GM19468 (cell line): ENCODE results near the gene ZFP1.

Experiments
- ATAC-seq: cut with Tn5 transposase; IDR thresholded peaks from one replicate; pipeline ENCODE4 v1.9.1; 2021; ENCODE audit warnings: mild to moderate bottlenecking, moderate library complexity, moderate number of reproducible peaks; ENCODE audit not compliant: unreplicated experiment; ENCODE audit errors: extremely low read depth

Gene ZFP1

GRCh38 chr16:75143941-75144340, 4.4 kb upstream of the ZFP1 start:
- ATAC-seq, result no peak

- no peak for ATAC-seq
Observed at GRCh38 chr16:75147968-75148310, 385 bp upstream of the ZFP1 start.

- ATAC-seq, result no peak
Observed at GRCh38 chr16:75151798-75152197, 3.5 kb downstream of the ZFP1 start.

- ATAC-seq, result no peak
Observed at GRCh38 chr16:75152635-75153034, 4.3 kb downstream of the ZFP1 start.

GRCh38 chr16:75160386-75160785, 12.1 kb downstream of the ZFP1 start:
- no peak for ATAC-seq

- ATAC-seq, result no peak
Observed at GRCh38 chr16:75169899-75170405, 21.6 kb downstream of the ZFP1 start.

- no peak for ATAC-seq
Observed at GRCh38 chr16:75172578-75172977, 24.3 kb downstream of the ZFP1 start.

GRCh38 chr16:75175074-75175473, 26.8 kb downstream of the ZFP1 start:
- ATAC-seq, result no peak

- ATAC-seq, result no peak
Observed at GRCh38 chr16:75176926-75177325, 28.6 kb downstream of the ZFP1 start.

GRCh38 chr16:75179208-75179607, 30.9 kb downstream of the ZFP1 start:
- no peak for ATAC-seq

- no peak for ATAC-seq
Observed at GRCh38 chr16:75181630-75182029, 33.3 kb downstream of the ZFP1 start.

GRCh38 chr16:75188832-75189477, 40.6 kb downstream of the ZFP1 start:
- no peak for ATAC-seq

- no peak for ATAC-seq
Observed at GRCh38 chr16:75189638-75190245, 41.4 kb downstream of the ZFP1 start.

- ATAC-seq, result no peak
Observed at GRCh38 chr16:75192606-75193264, 44.4 kb downstream of the ZFP1 start.

- ATAC-seq, result no peak
Observed at GRCh38 chr16:75193265-75193650, 44.9 kb downstream of the ZFP1 start.

- ATAC-seq, result no peak
Observed at GRCh38 chr16:75193730-75194444, 45.6 kb downstream of the ZFP1 start.

GRCh38 chr16:75195811-75196790, 47.8 kb downstream of the ZFP1 start:
- no peak for ATAC-seq

GRCh38 chr16:75196836-75197235, 48.5 kb downstream of the ZFP1 start:
- no peak for ATAC-seq

- no peak for ATAC-seq
Observed at GRCh38 chr16:75197522-75198134, 49.3 kb downstream of the ZFP1 start.
